ENCODE results near the gene ACOT7. TPM values are rescaled to one million over a fixed set of nuclear protein-coding genes. Genes with fewer than 3 reads are reported as not detected.

The ACOT7 gene
- total RNA-seq, 1 donor from 2014 or later = 16.1 TPM

DNA sequence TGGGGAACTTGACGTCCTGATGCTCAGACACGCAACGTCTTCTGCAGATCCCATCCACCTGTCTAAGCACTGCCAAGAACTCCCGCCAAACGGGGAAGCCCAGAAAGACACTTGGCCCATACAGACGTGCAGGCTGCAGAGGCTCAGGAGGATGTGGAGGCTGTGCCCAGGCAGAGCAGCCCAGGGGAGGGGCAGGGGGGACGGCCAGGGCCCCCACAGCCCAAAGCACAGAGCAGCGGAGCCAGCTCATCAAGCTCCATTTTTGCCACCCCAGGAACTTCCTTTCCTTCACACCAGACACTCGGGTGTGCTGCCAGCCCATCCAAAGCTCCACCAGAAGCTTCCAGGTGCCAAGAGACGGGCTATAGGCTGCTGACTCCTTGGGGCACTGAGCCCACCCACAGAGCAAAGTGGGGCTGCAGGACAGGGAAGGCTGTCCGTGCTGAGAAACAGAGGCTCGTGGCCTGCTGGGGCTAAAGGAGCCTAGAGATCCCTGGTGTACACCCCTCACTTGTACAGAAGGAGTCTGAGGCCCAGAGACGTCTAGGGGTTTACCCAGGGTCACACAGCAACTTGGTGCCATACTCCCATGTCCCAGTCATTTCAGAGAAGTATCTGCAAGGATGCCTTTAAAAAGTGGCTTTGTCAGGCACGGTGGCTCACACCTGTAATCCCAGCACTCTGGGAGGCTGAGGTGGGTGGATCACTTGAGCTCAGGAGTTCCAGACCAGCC, 59.1 kb downstream of the ACOT7 start:
- Histone ChIP-seq H3K4me1 (no peaks in the 10 kb centered on the region), H3K36me3 (no peaks in the 10 kb centered on the region)
- intact Hi-C loops (cut with DNase I) = no loop called here

DNA sequence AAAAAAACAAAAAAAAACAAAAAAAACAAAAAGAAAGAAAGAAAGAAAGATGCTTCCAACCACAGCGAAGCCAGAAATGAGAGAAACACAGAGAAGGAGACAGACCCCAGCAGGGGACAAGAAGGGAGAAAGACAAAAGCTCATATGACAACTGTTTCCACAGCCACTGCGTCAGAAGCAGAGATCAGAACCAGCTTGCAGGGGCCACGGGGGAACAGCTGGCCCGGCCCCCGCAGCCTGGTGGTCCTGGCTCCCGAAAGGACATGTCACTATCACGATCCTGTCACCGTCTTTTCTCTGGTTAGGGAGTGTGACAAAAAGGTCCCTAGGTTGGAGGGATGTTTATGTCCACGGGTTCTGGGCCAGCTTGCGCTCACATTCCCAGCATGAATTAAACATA, 60.7 kb downstream of the ACOT7 start:
- Histone ChIP-seq H3K36me3 (no peaks in the 10 kb centered on the region), H3K4me1 (no peaks in the 10 kb centered on the region), H3K27me3 (no peaks in the 10 kb centered on the region), H3K27ac (no peak overlapping the region), H3K4me3 (no peak overlapping the region), H3K9me3 (no peaks in the 10 kb centered on the region)
- TF ChIP-seq CTCF (IDR thresholded peaks at IDR 0.05) = no peak
- intact Hi-C loops (cut with DNase I) = no loop called here
- no peak for DNase-seq (ENCODE audit: low spot score in 2 of 2)

More for the DNA sequence above, 59.1 kb downstream of the ACOT7 start:
- no peaks in the 10 kb centered on the region for H3K27me3 ChIP-seq
- no peak overlapping the region for H3K27ac ChIP-seq
- no peak for TF ChIP-seq CTCF (IDR thresholded peaks at IDR 0.05)
- no peak for DNase-seq (ENCODE audit: low spot score in 2 of 2)
- H3K9me3 ChIP-seq = no peaks in the 10 kb centered on the region
- H3K4me3 ChIP-seq = no peak overlapping the region

- Histone ChIP-seq H3K4me1 (no peaks in the 10 kb centered on the region), H3K4me3 (no peak overlapping the region), H3K36me3 (no peaks in the 10 kb centered on the region), H3K27ac (no peak overlapping the region), H3K27me3 (no peaks in the 10 kb centered on the region), H3K9me3 (no peaks in the 10 kb centered on the region)
- intact Hi-C loops (cut with DNase I) = no loop called here
- DNase-seq (ENCODE audit: low spot score in 2 of 2) = no peak
- TF ChIP-seq CTCF (IDR thresholded peaks at IDR 0.05) = no peak
Measured at GRCh38 chr1:6331543-6332273, 61.9 kb downstream of the ACOT7 start.

- no peaks in the 10 kb centered on the region for H3K27me3 ChIP-seq
- peaks cover 0 to 3% of the 10 kb centered on the region in 2 donors for H3K36me3 ChIP-seq
- H3K4me1 ChIP-seq = no peaks in the 10 kb centered on the region
- no peak for TF ChIP-seq CTCF (IDR thresholded peaks at IDR 0.05)
- H3K27ac ChIP-seq = no peak overlapping the region
- H3K4me3 ChIP-seq = no peak overlapping the region
- intact Hi-C loops (cut with DNase I) = no loop called here
- no peaks in the 10 kb centered on the region for H3K9me3 ChIP-seq
- no peak for DNase-seq (ENCODE audit: low spot score in 2 of 2)
Measured at GRCh38 chr1:6330410-6330911, 63.1 kb downstream of the ACOT7 start.

- intact Hi-C loops (cut with DNase I) = no loop called here
- Histone ChIP-seq H3K4me3 (no peak overlapping the region), H3K9me3 (no peaks in the 10 kb centered on the region), H3K4me1 (no peaks in the 10 kb centered on the region), H3K27ac (no peak overlapping the region), H3K36me3 (peaks cover 0 to 3% of the 10 kb centered on the region in 2 donors), H3K27me3 (no peaks in the 10 kb centered on the region)
- no peak for DNase-seq (ENCODE audit: low spot score in 2 of 2)
- no peak for TF ChIP-seq CTCF (IDR thresholded peaks at IDR 0.05)
Measured at GRCh38 chr1:6329851-6330250, 63.7 kb downstream of the ACOT7 start.

Data from ascending aorta (tissue), 2 donors.